Lung (tissue), 12 donors: ENCODE results near the gene TENM4. TPM values are rescaled to one million over a fixed set of nuclear protein-coding genes. Genes with fewer than 3 reads are reported as not detected.

ENCODE experiments used
- ATAC-seq: fragments of 200-7000 bp; cut with Tn5 transposase; one replicate; pipeline ENCODE4 v1.9.1; 2020; ENCODE audit warnings: moderate number of reproducible peaks; ENCODE audit not compliant: insufficient read depth, low FRiP score
- DNase-seq, 3 donors: peaks; one replicate each; pipeline ENCODE4 v3.0.0-alpha.2; 2013 to 2017
- H3K27ac ChIP-seq, 2 donors: one replicate each; pipeline ENCODE4 v1.5.1; 2013; ENCODE audit warnings: mild to moderate bottlenecking in 2 of 2, moderate library complexity in 2 of 2, control low read depth in 1 of 2, inconsistent platforms in 1 of 2, low read depth in 1 of 2, low read length in 1 of 2
- H3K27me3 ChIP-seq, 3 donors: one replicate each; pipeline ENCODE4 v1.5.1; 2013; ENCODE audit warnings: low read length in 2 of 3; ENCODE audit not compliant: control insufficient read depth in 3 of 3, insufficient read depth in 3 of 3
- H3K36me3 ChIP-seq, 4 donors: one replicate each; pipeline ENCODE4 v1.5.1; 2013; ENCODE audit warnings: low read length in 4 of 4, mild to moderate bottlenecking in 1 of 4, moderate library complexity in 1 of 4; ENCODE audit not compliant: control insufficient read depth in 4 of 4, insufficient read depth in 4 of 4
- H3K4me1 ChIP-seq, 5 donors: one replicate each; pipeline ENCODE4 v1.5.1; 2013; ENCODE audit warnings: low read length in 5 of 5, mild to moderate bottlenecking in 2 of 5, moderate library complexity in 1 of 5; ENCODE audit not compliant: control insufficient read depth in 5 of 5, insufficient read depth in 5 of 5
- H3K4me3 ChIP-seq: one replicate; pipeline ENCODE4 v1.5.1; 2013; ENCODE audit warnings: mild to moderate bottlenecking, control low read depth, moderate library complexity
- H3K9ac ChIP-seq, 2 donors: one replicate each; pipeline ENCODE4 v1.5.1; 2013; ENCODE audit warnings: low read length in 2 of 2, control low read depth in 1 of 2; ENCODE audit not compliant: insufficient read depth in 1 of 2
- H3K9me3 ChIP-seq, 4 donors: one replicate each; pipeline ENCODE4 v1.5.1; 2013; ENCODE audit warnings: low read length in 3 of 4, mild to moderate bottlenecking in 1 of 4, moderate library complexity in 1 of 4; ENCODE audit not compliant: control insufficient read depth in 4 of 4, insufficient read depth in 3 of 4
- CTCF ChIP-seq: IDR thresholded peaks from 2 replicates; pipeline ENCODE4 v1.5.1; 2012; ENCODE audit warnings: mild to moderate bottlenecking; ENCODE audit errors: control extremely low read depth, extremely low read depth
- WGBS, 2 donors: extraction: QIAGEN DNeasy Blood & Tissue Kit; methylation state at CpG; one replicate each; pipeline ENCODE4 v1.1.7; 2013; 5-methylcytosine and 5-hydroxymethylcytosine counted together
- polyA plus RNA-seq, 2 donors: library from polyadenylated mRNA; stranded (reverse); fragments of 200-250 nt; gene quantifications; one replicate each; pipeline ENCODE4 v1.2.1, GENCODE V29; 2013
- total RNA-seq, 2 donors: library from RNA; depleted of rRNA in 1 of 2; stranded (reverse); fragments of >200 nt in 1 of 2; gene quantifications; one replicate each; pipeline ENCODE4 v1.2.1, GENCODE V29; 2014 to 2021
- donor health status: control.
- donor health status: control.
- donor health status: Bipolar disorder and iron deficiency.
- donor health status: healthy.
- donor health status: DM: yes; HTN: yes; CAD: no.

TENM4 gene
- total and polyA plus RNA-seq, 4 donors = 0.28 to 16.4 (median 3.2) TPM

DNA sequence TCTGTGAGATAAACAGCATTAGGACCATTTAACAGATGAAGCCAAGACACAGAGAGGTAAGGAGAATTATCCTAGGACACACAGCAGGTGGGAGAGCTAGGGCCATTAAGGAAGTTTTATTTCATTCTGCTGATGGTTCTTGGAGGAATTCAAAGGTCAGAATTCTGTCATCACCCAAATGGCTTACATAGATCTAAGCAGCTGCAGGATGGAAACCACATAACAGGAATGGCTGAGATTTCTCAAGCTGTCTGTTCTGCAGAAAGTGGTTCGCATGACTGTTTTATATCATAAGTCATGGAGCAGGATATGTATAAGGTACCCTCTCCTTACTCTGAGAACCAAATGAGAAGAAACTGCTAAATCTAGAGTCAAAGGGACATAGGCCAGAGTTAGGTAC lies 702.9 kb downstream of the TENM4 start:
- H3K36me3 ChIP-seq = no peaks in the 10 kb centered on the region
- H3K27ac ChIP-seq = no peak overlapping the region
- no peak for TF ChIP-seq CTCF
- peaks cover 0 to 6% (median 0%) of the 10 kb centered on the region in 5 donors for H3K4me1 ChIP-seq
- no peak for DNase-seq
- WGBS, 2 donors = 91 to 94% methylated on average over 1 of the region's 1 CpG
- H3K9ac ChIP-seq = no peak overlapping the region
- no peak overlapping the region for H3K4me3 ChIP-seq
- no peaks in the 10 kb centered on the region for H3K27me3 ChIP-seq
- ATAC-seq = no peak
- H3K9me3 ChIP-seq = no peaks in the 10 kb centered on the region

DNA sequence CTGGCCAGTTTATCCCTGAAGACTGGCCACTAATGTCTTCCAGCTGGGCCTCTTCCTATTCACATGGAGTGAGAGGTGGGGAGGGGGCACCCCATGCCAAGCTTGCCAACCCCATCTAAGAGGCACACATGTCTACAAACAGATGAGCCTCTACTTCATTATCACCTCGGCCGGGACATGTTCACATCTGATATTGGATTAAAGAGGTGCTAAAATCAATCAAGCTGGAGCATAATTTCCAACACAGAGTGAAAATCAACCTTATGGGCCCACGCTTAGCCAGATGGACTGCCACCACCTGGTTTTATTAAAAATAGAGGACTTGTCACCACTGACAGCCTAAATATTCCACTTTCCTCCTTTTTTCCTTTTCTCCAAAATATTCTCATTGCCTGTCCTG lies 703.5 kb downstream of the TENM4 start:
- H3K36me3 ChIP-seq = no peaks in the 10 kb centered on the region
- H3K4me1 ChIP-seq = peaks cover 0 to 2% (median 0%) of the 10 kb centered on the region in 5 donors
- H3K27ac ChIP-seq = no peak overlapping the region
- no peak overlapping the region for H3K4me3 ChIP-seq
- DNase-seq = no peak
- WGBS, 2 donors = 90 to 95% methylated on average over 3 of the region's 3 CpGs
- no peaks in the 10 kb centered on the region for H3K9me3 ChIP-seq
- no peak for TF ChIP-seq CTCF
- no peaks in the 10 kb centered on the region for H3K27me3 ChIP-seq
- ATAC-seq = no peak
- H3K9ac ChIP-seq = no peak overlapping the region

GRCh38 chr11:78735711-78736110 lies 705.1 kb downstream of the TENM4 start:
- ATAC-seq (no peak), DNase-seq (no peak)
- Histone ChIP-seq H3K27me3 (no peaks in the 10 kb centered on the region), H3K36me3 (no peaks in the 10 kb centered on the region), H3K4me1 (peaks cover 0 to 6% (median 0%) of the 10 kb centered on the region in 5 donors), H3K4me3 (no peak overlapping the region), H3K27ac (no peak overlapping the region), H3K9ac (no peak overlapping the region), H3K9me3 (no peaks in the 10 kb centered on the region)
- TF ChIP-seq CTCF = no peak

- Histone ChIP-seq H3K4me3 (no peak overlapping the region), H3K27me3 (no peaks in the 10 kb centered on the region), H3K4me1 (peaks cover 0 to 7% (median 0%) of the 10 kb centered on the region in 5 donors), H3K9ac (no peak overlapping the region), H3K27ac (no peak overlapping the region), H3K36me3 (no peaks in the 10 kb centered on the region), H3K9me3 (no peaks in the 10 kb centered on the region)
- no peak for TF ChIP-seq CTCF
- no peak for ATAC-seq
- no peak for DNase-seq
Measured at GRCh38 chr11:78733031-78733430, 707.8 kb downstream of the TENM4 start.
